GM19463 (cell line): ENCODE data around the gene SWAP70.
A peak's percentile ranks its signal among the peaks of the same experiment; 100 is the strongest.
"Not testable (repeated sequence)": the region's sequence is repeated elsewhere in the genome, so short reads cannot be mapped to it uniquely, and the experiment has no call there.

ENCODE experiments used
- ATAC-seq: cut with Tn5 transposase; IDR thresholded peaks from one replicate; pipeline ENCODE4 v1.9.1; 2021; ENCODE audit warnings: mild to moderate bottlenecking, moderate library complexity; ENCODE audit not compliant: unreplicated experiment

Gene SWAP70

GRCh38 chr11:9663699-9664275 is at the start of gene SWAP70:
Gene SWAP70 (plus strand): TSS chr11:9664077. CDS start chr11:9664180, 103 bp downstream.
- peak; percentile 87 for ATAC-seq

- peak; percentile 50 for ATAC-seq
Observed at GRCh38 chr11:9615031-9615451, 48.8 kb upstream of the SWAP70 start.

- no peak for ATAC-seq
Observed at GRCh38 chr11:9616042-9616675, 47.7 kb upstream of the SWAP70 start.

GRCh38 chr11:9616858-9617257 is 47.0 kb upstream of the SWAP70 start:
- ATAC-seq: no peak

GRCh38 chr11:9617940-9618339 is 45.9 kb upstream of the SWAP70 start:
- ATAC-seq: no peak

- ATAC-seq: no peak
Observed at GRCh38 chr11:9619004-9619403, 44.9 kb upstream of the SWAP70 start.

GRCh38 chr11:9619971-9620370 is 43.9 kb upstream of the SWAP70 start:
- no peak for ATAC-seq

- not testable (repeated sequence) for ATAC-seq
Observed at GRCh38 chr11:9622353-9622752, 41.5 kb upstream of the SWAP70 start.

GRCh38 chr11:9623053-9623452 is 40.8 kb upstream of the SWAP70 start:
- ATAC-seq: not testable (repeated sequence)

- ATAC-seq: no peak
Observed at GRCh38 chr11:9624448-9624847, 39.4 kb upstream of the SWAP70 start.

GRCh38 chr11:9625162-9625561 is 38.7 kb upstream of the SWAP70 start:
- ATAC-seq: no peak

GRCh38 chr11:9625728-9626127 is 38.1 kb upstream of the SWAP70 start:
- ATAC-seq: no peak

GRCh38 chr11:9626496-9627394 is 37.1 kb upstream of the SWAP70 start:
- ATAC-seq: no peak

GRCh38 chr11:9629064-9629463 is 34.8 kb upstream of the SWAP70 start:
- ATAC-seq: peak; percentile 77

- no peak for ATAC-seq
Observed at GRCh38 chr11:9633679-9634078, 30.2 kb upstream of the SWAP70 start.

- no peak for ATAC-seq
Observed at GRCh38 chr11:9636691-9637090, 27.2 kb upstream of the SWAP70 start.

- ATAC-seq: no peak
Observed at GRCh38 chr11:9639099-9639498, 24.8 kb upstream of the SWAP70 start.

GRCh38 chr11:9639985-9640384 is 23.9 kb upstream of the SWAP70 start:
- no peak for ATAC-seq

GRCh38 chr11:9642894-9643293 is 21.0 kb upstream of the SWAP70 start:
- no peak for ATAC-seq

GRCh38 chr11:9643751-9644150 is 20.1 kb upstream of the SWAP70 start:
- ATAC-seq: peak; percentile 86

- ATAC-seq: no peak
Observed at GRCh38 chr11:9645881-9646280, 18.0 kb upstream of the SWAP70 start.

- ATAC-seq: no peak
Observed at GRCh38 chr11:9646324-9646723, 17.6 kb upstream of the SWAP70 start.
